Omental fat pad (tissue), 4 donors: Measurements from ENCODE around the gene LASP1. TPM values are rescaled to one million over a fixed set of nuclear protein-coding genes. Genes with fewer than 3 reads are reported as not detected.

Experiments used
- ATAC-seq: fragments of 150-250 bp; one replicate; pipeline ENCODE4 v1.9.1; 2016; ENCODE audit warnings: mild to moderate bottlenecking, moderate library complexity; ENCODE audit not compliant: low FRiP score
- DNase-seq: peaks from one replicate; pipeline ENCODE4 v3.0.0-alpha.2; 2019; ENCODE audit warnings: low spot score
- total RNA-seq, 4 donors: library from RNA; depleted of rRNA; stranded (reverse); fragments of >200 nt; gene quantifications; one replicate each; pipeline ENCODE4 v1.1.0, GENCODE V29; 2016
- TF ChIP-seq, protein P1 (sequence below), 3 donors: fragments of 450-650 bp; IDR thresholded peaks; one replicate each; pipeline ENCODE4 v1.5.1; 2016 to 2017; ENCODE audit warnings: antibody characterized with exemption in 3 of 3, mild to moderate bottlenecking in 3 of 3, moderate library complexity in 2 of 3

The LASP1 gene
- total RNA-seq, 4 donors from 2014 or later = 111 to 174 (median 148) TPM

DNA sequence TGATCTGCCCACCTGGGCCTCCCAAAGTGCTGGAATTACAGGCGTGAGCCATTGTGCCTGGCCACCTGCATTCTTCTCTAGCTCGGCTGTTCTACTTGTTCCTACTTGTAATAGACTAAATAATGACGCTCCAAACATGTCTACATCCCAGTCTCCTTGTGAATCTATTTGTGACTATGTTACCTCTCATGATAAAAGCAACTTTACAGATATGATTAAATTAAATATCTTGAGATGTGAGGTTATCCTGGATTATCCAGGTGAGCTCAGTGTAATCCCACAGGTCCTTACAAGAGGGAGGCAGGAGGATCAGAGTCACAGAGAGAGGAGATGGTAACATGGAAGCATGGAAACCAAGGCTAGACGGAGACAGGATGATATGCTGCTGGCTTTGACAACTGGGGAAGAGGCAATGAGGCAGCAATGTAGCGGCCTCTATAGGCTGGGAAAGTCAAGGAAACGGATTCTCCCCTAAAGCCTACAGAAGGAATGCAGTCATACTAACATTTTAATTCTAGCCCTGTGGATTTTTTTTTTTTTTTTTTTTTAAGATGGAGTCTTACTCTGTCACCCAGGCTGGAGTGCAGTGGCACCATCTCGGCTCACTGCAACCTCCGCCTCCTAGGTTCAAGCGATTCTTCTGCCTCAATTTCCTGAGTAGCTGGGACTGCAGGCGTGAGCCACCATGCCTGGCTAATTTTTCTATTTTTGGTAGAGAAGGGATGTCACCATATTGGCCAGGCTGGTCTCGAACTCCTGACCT, 5.0 kb upstream of the LASP1 start:
- DNase-seq (no peak), ATAC-seq (no peak)
- TF ChIP-seq, protein P1, sequence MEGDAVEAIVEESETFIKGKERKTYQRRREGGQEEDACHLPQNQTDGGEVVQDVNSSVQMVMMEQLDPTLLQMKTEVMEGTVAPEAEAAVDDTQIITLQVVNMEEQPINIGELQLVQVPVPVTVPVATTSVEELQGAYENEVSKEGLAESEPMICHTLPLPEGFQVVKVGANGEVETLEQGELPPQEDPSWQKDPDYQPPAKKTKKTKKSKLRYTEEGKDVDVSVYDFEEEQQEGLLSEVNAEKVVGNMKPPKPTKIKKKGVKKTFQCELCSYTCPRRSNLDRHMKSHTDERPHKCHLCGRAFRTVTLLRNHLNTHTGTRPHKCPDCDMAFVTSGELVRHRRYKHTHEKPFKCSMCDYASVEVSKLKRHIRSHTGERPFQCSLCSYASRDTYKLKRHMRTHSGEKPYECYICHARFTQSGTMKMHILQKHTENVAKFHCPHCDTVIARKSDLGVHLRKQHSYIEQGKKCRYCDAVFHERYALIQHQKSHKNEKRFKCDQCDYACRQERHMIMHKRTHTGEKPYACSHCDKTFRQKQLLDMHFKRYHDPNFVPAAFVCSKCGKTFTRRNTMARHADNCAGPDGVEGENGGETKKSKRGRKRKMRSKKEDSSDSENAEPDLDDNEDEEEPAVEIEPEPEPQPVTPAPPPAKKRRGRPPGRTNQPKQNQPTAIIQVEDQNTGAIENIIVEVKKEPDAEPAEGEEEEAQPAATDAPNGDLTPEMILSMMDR (IDR thresholded peaks at IDR 0.05) = no peak

- ATAC-seq = no peak
- TF ChIP-seq, protein P1 (IDR thresholded peaks at IDR 0.05) = no peak
- no peak for DNase-seq
These were observed 2.5 kb upstream of the LASP1 start for GRCh38 chr17:38867179-38867967.

DNA sequence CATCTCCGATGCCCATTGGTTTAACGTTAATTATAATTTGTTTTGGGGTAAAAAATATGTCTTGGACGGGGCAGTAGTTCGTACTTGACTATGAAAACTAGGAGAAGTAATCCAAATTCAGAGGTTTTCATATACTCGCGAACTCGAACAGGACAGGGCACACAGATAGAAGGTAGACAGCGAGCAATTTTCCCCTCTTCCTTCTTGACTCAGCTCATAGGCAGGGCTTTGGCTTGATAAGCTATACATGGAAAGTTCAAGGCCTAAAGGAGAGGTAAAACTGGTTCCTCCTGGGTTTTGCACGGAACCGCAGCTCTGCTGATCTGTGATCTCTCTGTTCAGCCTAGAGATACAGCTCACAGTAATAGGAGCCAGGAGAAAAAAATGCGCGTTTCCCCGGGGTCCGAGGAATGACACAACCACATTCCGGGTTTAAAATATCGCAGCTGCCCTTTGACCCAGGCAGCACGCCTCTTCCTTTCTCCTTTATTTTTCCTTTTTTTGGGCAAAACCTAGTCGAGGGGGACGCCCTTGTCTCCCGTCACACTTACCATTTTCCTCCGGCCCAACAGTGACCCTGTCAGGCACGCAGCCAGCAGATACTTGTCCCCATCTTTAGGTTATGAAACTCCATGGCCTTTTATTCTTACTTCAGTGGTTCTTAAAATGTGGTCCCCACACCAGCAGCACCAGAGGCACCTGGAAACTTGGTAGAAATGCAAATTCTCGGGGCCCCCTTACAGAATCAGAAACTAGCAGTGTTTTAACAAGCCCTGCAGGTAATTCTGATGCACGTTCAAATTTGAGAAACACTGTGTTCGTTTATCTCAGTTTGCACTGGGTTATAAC, 1.7 kb upstream of the LASP1 start:
- peak; percentile 42 for DNase-seq
- TF ChIP-seq, protein P1 (IDR thresholded peaks at IDR 0.05) = no peak
- ATAC-seq = no peak

DNA sequence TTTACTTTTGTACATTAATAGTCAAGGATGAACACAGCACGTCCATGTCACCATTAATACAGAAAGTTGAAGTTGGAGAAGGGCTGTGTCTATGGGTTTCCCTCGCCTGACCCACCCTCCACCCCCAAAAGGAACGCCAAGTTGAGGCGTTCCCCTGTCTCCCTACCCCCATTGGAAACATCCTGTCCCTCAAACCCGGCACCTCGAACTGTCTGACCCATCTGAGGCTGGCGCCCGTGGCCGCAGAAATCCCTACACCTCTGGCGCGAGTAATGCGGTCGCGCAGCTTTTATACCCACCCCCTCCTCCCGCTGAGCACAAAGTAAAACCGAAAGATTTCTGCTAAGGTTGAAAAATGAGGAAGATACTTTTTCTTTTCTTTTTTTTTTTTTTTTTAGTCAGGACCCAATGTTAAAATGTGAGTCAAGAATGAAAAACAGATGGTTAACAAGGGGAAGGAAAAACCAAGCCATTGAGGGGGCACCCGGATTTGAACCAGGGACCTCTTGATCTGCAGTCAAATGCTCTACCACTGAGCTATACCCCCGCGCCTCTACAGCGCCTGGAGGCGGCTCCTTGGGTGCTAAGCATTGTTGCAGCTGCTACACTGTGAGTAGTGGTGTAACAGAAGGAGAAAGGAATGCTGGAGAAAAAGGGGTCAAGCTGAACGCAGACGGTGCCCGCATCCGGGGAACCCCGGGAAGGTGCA, 887 bp upstream of the LASP1 start:
- ATAC-seq = peak; percentile 50
- DNase-seq = peak; percentile 92
- TF ChIP-seq, protein P1 (IDR thresholded peaks at IDR 0.05) = no peak

GRCh38 chr17:38870259-38871165, 654 bp downstream of the LASP1 start:
- no peak for DNase-seq
- peak; percentile 35 for ATAC-seq
- TF ChIP-seq, protein P1 (IDR thresholded peaks at IDR 0.05) = no peak
